Activated naive CD4-positive, alpha-beta T cell treated with anti-CD3 and anti-CD28 coated beads for 36 hours (primary cell): ENCODE data around the gene INTS1. TPM values are rescaled to one million over a fixed set of nuclear protein-coding genes. Genes with fewer than 3 reads are reported as not detected.

Experiments
- CTCF ChIA-PET: fragments of 350-600 bp; sonication (Branson Sonifier 250); formaldehyde crosslinking; loops from one replicate; lab custom pipeline; 2021; ENCODE audit warnings: antibody characterized with exemption; lab: Charles Lee
- DNase-seq: peaks from one replicate; pipeline ENCODE4 v3.0.0-alpha.2; 2020
- H3K27ac Mint-ChIP-seq: one replicate; pipeline ENCODE4 v1.8.0; 2021; ENCODE audit warnings: mild to moderate bottlenecking, mixed read lengths
- H3K27me3 Mint-ChIP-seq: one replicate; pipeline ENCODE4 v1.8.0; 2021; ENCODE audit warnings: low read depth, mixed read lengths
- H3K36me3 Mint-ChIP-seq: one replicate; pipeline ENCODE4 v1.8.0; 2021; ENCODE audit warnings: low read depth, mixed read lengths
- H3K4me1 Mint-ChIP-seq: one replicate; pipeline ENCODE4 v1.8.0; 2021; ENCODE audit warnings: low read depth, mixed read lengths
- H3K4me3 Mint-ChIP-seq: one replicate; pipeline ENCODE4 v1.8.0; 2021; ENCODE audit warnings: mild to moderate bottlenecking, moderate library complexity, mixed read lengths
- H3K9me3 Mint-ChIP-seq: one replicate; pipeline ENCODE4 v1.8.0; 2021; ENCODE audit warnings: mixed read lengths
- intact Hi-C: fragments of 100-400 bp; cut with micrococcal nuclease; formaldehyde crosslinking; loops from one replicate; pipeline ENCODE4 v1.15.1; 2023
- total RNA-seq, 2 experiments: library from RNA; stranded (reverse); gene quantifications; one replicate each; pipeline ENCODE4 v1.2.3, GENCODE V29; 2021

Gene INTS1
- total RNA-seq, 2 experiments from 2014 or later = 97.6 to 103 TPM

DNA sequence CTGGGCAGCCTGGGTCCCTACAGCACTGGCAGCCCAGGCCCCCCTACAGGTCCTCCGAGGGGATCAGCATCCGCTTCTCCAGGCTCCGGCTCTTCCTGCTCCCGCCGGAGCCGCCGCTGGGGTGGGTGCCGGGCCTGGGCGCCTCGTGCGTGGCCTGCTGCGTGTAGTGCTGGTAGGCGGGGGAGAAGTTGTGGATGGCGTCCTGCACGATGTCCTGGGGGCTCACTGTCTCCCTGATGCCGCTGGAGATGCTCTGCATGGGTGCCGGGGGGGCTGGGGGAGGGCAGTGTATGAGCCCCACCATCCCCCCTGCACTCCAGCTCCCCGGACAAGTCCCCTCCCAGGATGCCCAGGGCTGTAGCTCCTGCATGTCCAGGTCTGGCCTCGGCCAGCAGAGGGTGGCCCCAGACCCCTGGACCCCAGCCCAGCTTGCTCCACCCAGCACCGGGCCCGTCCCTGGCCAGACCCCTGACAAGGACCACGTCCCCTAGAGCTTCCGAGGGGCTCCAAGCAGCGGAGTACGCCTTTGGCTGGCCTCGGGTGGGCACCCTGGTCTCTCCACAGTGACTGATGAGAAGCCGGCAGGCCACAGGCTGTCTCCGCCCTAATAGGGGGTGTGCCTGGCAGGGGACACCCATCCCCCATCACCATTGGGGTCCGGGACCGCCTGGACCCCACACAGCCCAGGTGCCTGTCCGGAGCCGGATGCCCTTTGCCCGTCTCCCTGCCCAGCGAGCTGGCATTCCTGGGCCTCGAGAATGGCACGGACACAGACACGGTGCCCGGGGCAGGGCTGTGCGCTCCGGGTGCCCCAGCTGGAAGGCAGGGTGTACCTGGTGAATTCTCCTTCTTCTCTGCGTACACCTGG, 43.0 kb upstream of the INTS1 start:
- CTCF ChIA-PET = interaction anchor here (1.1 kb wide), 1 partner anchor 40 kb away, joined by 3 read pairs; no protein-coding TSS in a partner anchor
- Mint-ChIP-seq H3K27me3 (no peaks in the 10 kb centered on the region), H3K9me3 (no peaks in the 10 kb centered on the region), H3K27ac (no peak overlapping the region), H3K36me3 (no peaks in the 10 kb centered on the region), H3K4me3 (no peak overlapping the region), H3K4me1 (no peaks in the 10 kb centered on the region)
- intact Hi-C loops = no loop called here
- no peak for DNase-seq

DNA sequence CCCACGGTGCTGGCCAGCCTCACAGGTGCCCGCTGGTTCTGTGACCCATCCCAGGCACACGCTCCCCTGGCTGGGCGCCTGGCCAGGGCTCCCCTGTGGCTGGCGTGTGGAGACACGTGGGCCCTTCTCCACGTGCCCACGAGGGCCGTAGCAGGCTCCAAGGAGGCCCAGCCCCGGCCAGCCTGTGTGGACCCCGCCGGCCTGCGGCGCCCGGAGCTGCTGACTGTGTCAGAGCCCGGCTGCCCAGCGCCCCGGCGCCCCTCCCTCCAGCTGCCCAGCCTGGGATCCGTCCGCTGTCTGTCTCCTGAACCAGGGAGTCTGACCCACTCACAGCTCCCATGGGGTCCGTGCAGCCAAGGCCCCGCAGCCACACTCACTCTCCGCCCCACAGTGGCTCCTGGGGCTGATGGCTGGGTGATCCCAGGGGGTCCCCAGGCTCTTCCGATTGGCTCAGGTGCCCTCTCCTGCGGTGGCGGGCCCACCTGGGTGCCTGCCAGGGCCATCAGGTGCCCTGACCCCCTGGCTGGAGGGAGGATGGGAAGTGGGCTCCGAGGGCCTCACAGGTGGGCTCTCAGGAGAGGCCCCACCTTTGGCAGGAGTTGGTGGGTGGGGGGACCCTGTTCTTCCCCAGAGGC, 42.2 kb upstream of the INTS1 start:
- Mint-ChIP-seq H3K4me3 (no peak overlapping the region), H3K36me3 (no peaks in the 10 kb centered on the region), H3K27ac (no peak overlapping the region), H3K27me3 (no peaks in the 10 kb centered on the region), H3K9me3 (no peaks in the 10 kb centered on the region), H3K4me1 (no peaks in the 10 kb centered on the region)
- intact Hi-C loops = no loop called here
- DNase-seq = no peak
- CTCF ChIA-PET = no interaction called here

DNA sequence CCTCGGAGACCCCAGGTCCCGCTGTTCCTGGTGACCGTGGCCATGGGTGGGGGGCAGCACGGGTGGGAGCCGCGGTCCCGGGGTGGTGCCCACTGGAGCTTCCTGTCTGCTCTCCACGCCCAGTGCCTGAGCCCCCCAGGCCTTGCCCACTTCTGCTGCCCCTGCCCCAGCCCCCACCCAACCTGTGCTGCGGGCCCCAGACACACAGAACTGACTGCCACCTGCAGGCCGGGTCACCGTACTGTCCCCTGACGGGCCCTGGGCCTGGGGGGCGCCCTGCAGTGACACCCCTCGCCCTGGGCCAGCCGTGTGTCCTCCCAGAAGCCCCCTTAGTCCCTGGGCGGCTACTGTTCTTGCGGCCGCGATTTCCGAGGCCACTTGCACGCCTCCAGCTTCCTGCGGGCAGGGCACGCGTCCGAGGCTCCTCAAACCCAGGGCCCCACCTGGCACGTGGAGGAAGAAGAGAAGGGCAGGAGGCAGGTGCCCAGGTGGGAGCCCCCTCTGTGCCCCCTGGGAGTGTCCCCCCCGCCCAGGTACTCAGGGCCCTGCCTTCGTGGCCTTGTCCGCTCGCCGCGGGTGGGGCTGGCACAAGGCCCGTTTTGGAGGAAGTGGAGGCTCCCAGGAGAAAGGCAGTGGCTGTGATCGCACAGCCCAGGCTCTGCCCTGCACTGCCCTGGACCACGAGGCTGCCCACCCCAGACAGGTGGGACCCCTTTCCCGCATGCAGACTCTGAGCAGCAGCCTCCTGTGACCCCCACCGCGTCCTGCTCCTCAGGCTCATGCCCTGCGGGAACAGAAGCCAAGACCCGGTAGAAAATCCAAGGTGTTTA, 41.4 kb upstream of the INTS1 start:
- DNase-seq = no peak
- H3K27ac Mint-ChIP-seq = no peak overlapping the region
- CTCF ChIA-PET = no interaction called here
- no peaks in the 10 kb centered on the region for H3K36me3 Mint-ChIP-seq
- H3K4me1 Mint-ChIP-seq = no peaks in the 10 kb centered on the region
- no peak overlapping the region for H3K4me3 Mint-ChIP-seq
- intact Hi-C loops = no loop called here
- no peaks in the 10 kb centered on the region for H3K9me3 Mint-ChIP-seq
- H3K27me3 Mint-ChIP-seq = no peaks in the 10 kb centered on the region

DNA sequence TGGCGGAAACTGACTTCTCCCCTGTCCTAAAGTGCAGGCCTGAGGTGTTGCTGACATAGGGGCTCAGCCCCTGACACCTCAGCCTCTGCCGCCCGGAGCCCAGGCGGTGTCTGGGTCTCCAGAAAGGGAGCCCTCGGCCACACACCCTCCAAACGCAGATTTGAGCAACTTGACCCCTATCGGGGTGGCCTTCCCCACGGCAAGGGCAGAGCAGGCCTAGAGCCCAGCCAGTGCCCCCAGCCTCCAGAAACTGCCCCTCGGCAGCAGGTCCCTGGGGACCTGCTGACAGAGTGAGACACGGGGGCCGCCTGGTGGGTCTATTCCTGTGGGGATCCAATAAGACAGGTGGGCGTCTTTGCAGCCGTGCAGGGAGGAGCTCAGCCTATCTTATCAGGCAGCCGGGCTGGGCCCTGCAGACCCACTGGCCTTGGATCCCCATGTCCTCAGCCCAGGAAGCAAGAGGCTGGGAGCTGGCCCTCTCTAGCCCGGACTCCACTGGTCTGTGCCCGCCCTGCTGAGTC, 40.8 kb upstream of the INTS1 start:
- no peaks in the 10 kb centered on the region for H3K27me3 Mint-ChIP-seq

DNA sequence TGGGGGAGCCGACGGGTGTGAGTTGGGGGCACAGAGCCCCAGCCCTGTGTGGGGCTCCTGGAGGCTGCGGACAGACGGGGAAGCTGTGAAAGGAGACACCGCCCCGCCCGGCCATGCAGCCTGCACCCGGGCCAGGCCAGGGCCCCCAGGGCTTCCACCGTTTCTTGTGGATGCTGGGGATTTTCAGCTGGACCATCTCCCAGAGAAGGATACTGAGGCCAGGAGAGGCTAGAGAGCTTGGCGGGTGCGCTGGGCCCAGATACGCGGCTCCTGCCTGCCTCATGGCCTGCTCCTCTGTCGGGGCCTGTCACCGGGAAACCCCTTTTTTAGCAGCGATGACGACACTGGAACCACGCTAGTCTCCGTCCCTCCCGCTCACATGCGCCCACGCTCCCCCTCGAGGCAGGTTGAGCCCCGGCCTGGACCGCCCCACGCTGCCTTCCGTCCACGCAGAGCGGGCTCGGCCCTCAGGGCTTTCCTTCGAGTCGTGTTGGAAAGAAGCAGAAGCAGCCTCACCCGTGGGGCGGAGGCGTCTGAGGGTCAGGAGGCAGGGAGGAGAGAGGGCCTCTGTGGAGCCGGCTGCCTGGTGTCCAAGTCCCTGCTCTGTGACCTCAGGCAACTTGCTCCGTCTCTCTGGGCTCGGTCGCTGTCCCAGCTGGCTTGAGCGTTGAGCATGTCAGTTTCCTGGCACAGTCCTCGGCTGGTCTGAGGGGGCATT, 40.1 kb upstream of the INTS1 start:
- Mint-ChIP-seq H3K27ac (no peak overlapping the region), H3K4me3 (no peak overlapping the region), H3K4me1 (no peaks in the 10 kb centered on the region), H3K27me3 (no peaks in the 10 kb centered on the region), H3K9me3 (no peaks in the 10 kb centered on the region), H3K36me3 (no peaks in the 10 kb centered on the region)
- DNase-seq = no peak
- CTCF ChIA-PET = interaction anchor here (0.9 kb wide), 1 partner anchor 38 kb away, joined by 3 read pairs; no protein-coding TSS in a partner anchor
- intact Hi-C loops = no loop called here

More for the DNA sequence above, 40.8 kb upstream of the INTS1 start:
- Mint-ChIP-seq H3K27ac (no peak overlapping the region), H3K9me3 (no peaks in the 10 kb centered on the region), H3K4me3 (no peak overlapping the region), H3K36me3 (no peaks in the 10 kb centered on the region), H3K4me1 (no peaks in the 10 kb centered on the region)
- intact Hi-C loops = no loop called here
- CTCF ChIA-PET = no interaction called here
- DNase-seq = no peak

DNA sequence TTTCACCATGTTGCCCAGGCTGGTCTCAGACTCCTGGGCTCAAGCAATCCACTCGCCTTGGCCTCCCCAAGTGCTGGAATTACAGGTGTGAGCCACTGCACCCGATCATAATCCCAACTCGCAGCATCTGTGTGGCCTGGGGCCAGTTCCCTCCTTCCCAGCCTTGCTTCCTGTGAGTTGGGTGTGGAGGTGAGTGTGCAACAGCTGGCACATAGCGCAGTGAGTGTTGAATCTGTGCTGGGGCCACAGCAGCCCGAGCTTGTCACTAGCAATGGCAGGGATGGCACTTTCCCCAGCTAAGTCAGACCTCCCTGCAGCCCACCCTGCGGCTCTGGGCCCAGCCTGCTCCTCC, 39.6 kb upstream of the INTS1 start:
- Mint-ChIP-seq H3K4me3 (no peak overlapping the region), H3K9me3 (no peaks in the 10 kb centered on the region), H3K27ac (no peak overlapping the region), H3K27me3 (no peaks in the 10 kb centered on the region), H3K4me1 (no peaks in the 10 kb centered on the region), H3K36me3 (no peaks in the 10 kb centered on the region)
- intact Hi-C loops = no loop called here
- CTCF ChIA-PET = interaction anchor here (0.6 to 0.9 kb wide), 2 partner anchors 37 to 74 kb away, joined by 3 read pairs; no protein-coding TSS in a partner anchor
- no peak for DNase-seq

DNA sequence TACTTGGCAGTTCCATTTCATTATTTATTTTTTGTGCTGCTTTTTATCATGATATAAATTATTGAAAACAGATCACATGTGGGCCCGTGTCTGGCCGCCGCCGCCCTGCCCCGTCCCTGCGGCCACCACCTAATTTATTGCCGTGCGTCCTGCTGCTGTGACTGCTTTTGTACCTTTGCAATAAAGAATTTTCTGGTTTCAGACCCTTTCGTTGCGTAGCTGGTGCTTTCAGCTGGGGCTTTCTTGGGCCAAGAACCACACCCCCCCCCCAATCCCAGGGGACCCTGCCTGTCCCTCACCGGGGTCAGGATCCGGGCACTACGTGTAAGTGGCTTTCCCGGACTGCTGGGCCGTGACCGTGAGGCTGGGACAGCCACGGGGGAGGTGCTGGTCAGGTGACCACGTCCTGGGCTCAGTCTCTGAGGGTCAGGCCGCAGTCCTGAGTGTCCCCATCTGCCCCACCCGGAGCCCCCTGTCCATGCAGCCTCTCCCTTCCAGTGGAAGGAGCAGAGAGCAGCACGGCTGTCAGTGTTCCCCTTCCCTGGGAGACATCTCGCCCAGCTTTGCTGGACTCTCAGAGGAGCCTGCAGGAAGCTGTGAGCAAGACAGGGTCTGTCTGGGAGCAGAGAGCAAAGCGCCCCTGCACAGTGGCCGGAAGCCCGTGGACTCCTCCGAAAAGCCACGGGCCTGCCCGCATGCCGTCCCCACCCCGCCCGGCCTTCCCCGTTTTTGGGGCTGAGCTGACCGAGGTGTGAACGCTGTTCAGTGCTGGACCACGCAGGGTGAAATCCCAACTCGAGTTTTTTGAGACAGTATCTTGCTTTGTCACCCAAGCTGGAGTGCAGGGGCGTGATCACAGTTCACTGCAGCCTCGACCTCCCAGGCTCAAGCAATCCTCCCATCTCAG, 38.9 kb upstream of the INTS1 start:
- H3K4me3 Mint-ChIP-seq = no peak overlapping the region
- H3K36me3 Mint-ChIP-seq = no peaks in the 10 kb centered on the region
- H3K4me1 Mint-ChIP-seq = no peaks in the 10 kb centered on the region
- no peak overlapping the region for H3K27ac Mint-ChIP-seq
- DNase-seq = no peak
- no peaks in the 10 kb centered on the region for H3K9me3 Mint-ChIP-seq
- H3K27me3 Mint-ChIP-seq = no peaks in the 10 kb centered on the region
- intact Hi-C loops = no loop called here
- CTCF ChIA-PET = interaction anchor here (0.6 kb wide), 1 partner anchor 75 kb away, joined by 3 read pairs; no protein-coding TSS in a partner anchor

DNA sequence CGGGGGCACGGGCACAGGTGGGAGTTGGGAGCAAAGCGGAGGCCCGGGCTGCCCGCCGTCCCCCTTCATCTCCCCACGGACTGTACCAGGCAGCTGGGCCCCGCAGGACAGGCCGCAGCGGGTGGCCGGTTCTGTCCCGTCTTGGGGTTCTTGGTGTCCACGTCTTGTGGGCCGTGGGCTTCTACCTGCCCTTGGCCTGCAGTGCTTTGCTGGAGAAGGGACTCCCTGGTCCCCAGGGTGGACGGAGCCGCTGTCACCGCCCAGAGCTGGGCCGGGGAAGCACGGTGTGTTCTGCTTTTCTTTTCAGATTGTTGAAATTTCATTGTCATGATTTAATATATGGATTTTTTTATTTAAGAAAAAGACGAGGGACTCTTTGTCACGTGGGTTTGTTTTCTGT, 38.1 kb upstream of the INTS1 start:
- Mint-ChIP-seq H3K36me3 (no peaks in the 10 kb centered on the region), H3K4me3 (no peak overlapping the region), H3K4me1 (no peaks in the 10 kb centered on the region), H3K9me3 (no peaks in the 10 kb centered on the region), H3K27me3 (no peaks in the 10 kb centered on the region), H3K27ac (no peak overlapping the region)
- no peak for DNase-seq
- intact Hi-C loops = no loop called here
- CTCF ChIA-PET = no interaction called here

DNA sequence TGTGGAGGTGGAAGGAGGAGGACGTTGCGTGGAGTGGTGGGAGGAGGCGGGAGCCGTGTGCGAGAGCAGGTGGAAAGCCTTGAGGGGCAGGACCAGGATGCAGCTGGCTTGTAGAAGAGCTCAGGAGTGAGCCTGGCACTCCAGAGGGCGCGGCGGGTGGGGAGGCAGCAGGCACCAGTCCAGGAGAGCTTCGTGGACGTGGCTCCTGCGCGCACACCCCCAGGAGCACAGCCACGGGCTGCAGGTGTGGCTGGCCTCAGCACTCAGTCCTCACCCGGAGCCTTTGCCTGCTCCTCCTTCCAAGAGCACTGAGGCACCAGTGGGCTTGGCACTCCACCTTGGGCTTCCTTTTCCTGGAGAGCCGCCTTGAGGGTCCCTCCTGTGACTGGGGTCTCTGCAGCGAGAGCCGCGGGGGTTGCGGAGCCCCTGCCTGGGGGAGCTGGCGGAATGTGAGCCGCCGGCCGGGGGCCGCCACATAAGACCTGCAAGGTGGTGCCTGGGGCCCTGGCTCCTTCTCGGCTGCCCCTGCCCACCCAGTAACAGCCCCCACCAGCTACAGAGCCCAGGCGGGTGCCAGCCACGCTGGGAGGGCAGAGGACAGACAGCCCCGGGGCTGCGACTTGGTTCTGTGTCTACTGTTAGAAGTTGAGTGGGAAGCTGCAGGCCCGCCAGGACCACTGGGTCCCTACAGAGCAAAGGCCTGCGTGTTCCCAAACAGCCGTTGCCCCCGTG, 37.4 kb upstream of the INTS1 start:
- Mint-ChIP-seq H3K9me3 (no peaks in the 10 kb centered on the region), H3K27ac (no peak overlapping the region), H3K4me1 (no peaks in the 10 kb centered on the region), H3K36me3 (no peaks in the 10 kb centered on the region), H3K27me3 (no peaks in the 10 kb centered on the region), H3K4me3 (no peak overlapping the region)
- intact Hi-C loops = no loop called here
- DNase-seq = no peak
- CTCF ChIA-PET = no interaction called here

DNA sequence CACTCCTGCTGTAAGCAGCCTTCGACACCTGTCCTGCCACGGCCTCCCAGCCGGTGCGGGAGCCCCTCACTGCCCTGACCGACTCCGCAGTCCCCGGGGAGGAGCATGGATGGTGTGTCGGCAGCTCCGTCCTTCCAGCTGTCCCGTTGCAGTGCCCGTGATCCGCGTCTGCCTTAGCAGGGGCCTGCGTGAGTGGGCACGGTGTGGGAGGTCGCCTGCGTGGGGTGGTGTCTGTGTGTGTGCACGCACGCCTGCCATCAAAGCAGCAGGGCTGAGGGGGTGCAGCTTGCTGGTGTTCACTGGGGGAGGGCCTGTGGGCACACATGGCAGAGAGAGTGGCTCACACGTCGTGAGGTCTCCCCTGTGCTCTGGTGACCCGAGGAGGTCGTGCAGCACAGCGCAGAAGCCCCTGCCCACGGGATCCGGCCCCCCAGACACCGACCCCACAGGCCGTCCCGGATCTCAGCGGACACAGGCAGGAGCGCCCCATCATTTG, 36.6 kb upstream of the INTS1 start:
- Mint-ChIP-seq H3K27me3 (no peaks in the 10 kb centered on the region), H3K27ac (no peak overlapping the region), H3K4me1 (no peaks in the 10 kb centered on the region), H3K36me3 (peaks cover 2% of the 10 kb centered on the region), H3K9me3 (no peaks in the 10 kb centered on the region), H3K4me3 (no peak overlapping the region)
- intact Hi-C loops = no loop called here
- CTCF ChIA-PET = no interaction called here
- no peak for DNase-seq
